Measurements from ENCODE around the gene LGMN. TPM values are rescaled to one million over a fixed set of nuclear protein-coding genes. Genes with fewer than 3 reads are reported as not detected.

Gene LGMN
- total and polyA plus RNA-seq, 2 experiments from 2014 or later, result 60.0 to 83.5 TPM

- H3K4me1 Mint-ChIP-seq, result peaks cover 6% of the 10 kb centered on the region; the same call in 2 of the 3 replicates
- no peaks in the 10 kb centered on the region for H3K4me1 ChIP-seq (ENCODE audit: insufficient read depth)
- H3K36me3 ChIP-seq (ENCODE audit: insufficient read depth), result peaks cover 15% of the 10 kb centered on the region; the same call in 1 of the 2 replicates
- no peak overlapping the region for H3K27ac ChIP-seq (ENCODE audit: low read depth)
- ATAC-seq (no peak), DNase-seq (ENCODE audit: low spot score) (no peak)
- no peak overlapping the region for H2AFZ ChIP-seq
- TF ChIP-seq JUNB (IDR thresholded peaks at IDR 0.05; ENCODE audit: unreplicated experiment), result no peak
- no peak for TF ChIP-seq POLR2AphosphoS5 (IDR thresholded peaks at IDR 0.05; ENCODE audit: low read depth)
- TF ChIP-seq REST (IDR thresholded peaks at IDR 0.05; ENCODE audit: unreplicated experiment), result no peak
- no peak for TF ChIP-seq NANOG (IDR thresholded peaks at IDR 0.05; ENCODE audit: borderline replicate concordance)
- no peak for TF ChIP-seq ZNF114 (CRISPR knock-in tag; IDR thresholded peaks at IDR 0.05)
- no peak for TF ChIP-seq CREB1 (CRISPR knock-in tag; IDR thresholded peaks at IDR 0.05; ENCODE audit: low read depth)
- TF ChIP-seq ZNF331 (CRISPR knock-in tag; IDR thresholded peaks at IDR 0.05; ENCODE audit: low read depth), result no peak
- no peak for TF ChIP-seq ZNF462 (CRISPR knock-in tag; IDR thresholded peaks at IDR 0.05)
- TF ChIP-seq ETS1 (IDR thresholded peaks at IDR 0.05), result no peak
- no peak for TF ChIP-seq STAT1 (IDR thresholded peaks at IDR 0.05; ENCODE audit: unreplicated experiment)
- no peak for TF ChIP-seq EZH2phosphoT487 (IDR thresholded peaks at IDR 0.05; ENCODE audit: unreplicated experiment)
- H3F3A ChIP-seq (replicated peaks; ENCODE audit: low read depth), result no peaks in the 10 kb centered on the region
- H3K4me2 ChIP-seq, result no peak overlapping the region
- H3K27me3 ChIP-seq (ENCODE audit: insufficient read depth), result no peaks in the 10 kb centered on the region
- no peak overlapping the region for H3K4me3 ChIP-seq
- peaks cover 10% of the 10 kb centered on the region for H3K79me2 ChIP-seq (replicated peaks; ENCODE audit: insufficient read depth)
- no peaks in the 10 kb centered on the region for H3K9me2 ChIP-seq (ENCODE audit: insufficient read depth)
- H3K36me3 Mint-ChIP-seq (ENCODE audit: low read depth), result peaks cover 42% of the 10 kb centered on the region
- 0 out of 2 replicates have a peak overlapping the region, but pooled peaks have one; percentile 65 for H3K27ac Mint-ChIP-seq
- H4K20me1 ChIP-seq (replicated peaks; ENCODE audit: insufficient read depth), result peaks cover 5% of the 10 kb centered on the region
- peaks cover 4% of the 10 kb centered on the region for H3K27me3 Mint-ChIP-seq (ENCODE audit: insufficient read depth, low read depth, poor library complexity)
- peaks cover 3% of the 10 kb centered on the region; the same call in 1 of the 3 replicates for H3K9me3 Mint-ChIP-seq
- H3K4me3 Mint-ChIP-seq, result no peak overlapping the region
Measured at GRCh38 chr14:92726933-92727262, 21.5 kb downstream of the LGMN start.

Measured in GM23338 (cell line).